A673 (cell line): ENCODE measurements around the gene PRKCA. TPM values are rescaled to one million over a fixed set of nuclear protein-coding genes. Genes with fewer than 3 reads are reported as not detected.
A peak's percentile ranks its signal among the peaks of the same experiment; 100 is the strongest.

ENCODE experiments used
- BruUV-seq: library from RNA; stranded (reverse); fragments of 400-500 nt; replicated peaks from 2 replicates; lab custom pipeline; 2021; lab: Mats Ljungman, UMichigan
- CTCF ChIA-PET: fragments of 300-600 bp; sonication (Branson Sonifier 250); formaldehyde crosslinking; loops from one replicate; lab custom pipeline; 2022; ENCODE audit warnings: antibody characterized with exemption; lab: Charles Lee
- POLR2A ChIA-PET: fragments of 300-600 bp; sonication (Branson Sonifier 250); formaldehyde crosslinking; loops from one replicate; lab custom pipeline; 2022; ENCODE audit warnings: antibody characterized with exemption; ENCODE audit not compliant: low non-redundant PET; lab: Charles Lee
- DNase-seq: peaks from one replicate; pipeline ENCODE4 v3.0.0-alpha.2; 2015; ENCODE audit warnings: low spot score
- H3K27ac ChIP-seq: fragments of 200-600 bp; sonication (generic); 2 replicates; pipeline ENCODE4 v1.5.1; 2016; ENCODE audit warnings: mixed run types, low read depth, mild to moderate bottlenecking, mixed read lengths, antibody characterized with exemption, low read length; ENCODE audit not compliant: poor library complexity, severe bottlenecking
- H3K27me3 ChIP-seq: fragments of 200-600 bp; sonication (generic); replicated peaks from 2 replicates; pipeline ENCODE4 v1.6.1; 2017; ENCODE audit warnings: mixed run types, low read depth, mild to moderate bottlenecking, mixed read lengths, antibody characterized with exemption, low read length; ENCODE audit not compliant: insufficient read depth, poor library complexity
- H3K36me3 ChIP-seq: fragments of 200-600 bp; sonication (generic); 2 replicates; pipeline ENCODE4 v1.6.1; 2016; ENCODE audit warnings: mixed run types, mild to moderate bottlenecking, mixed read lengths, antibody characterized with exemption, low read length; ENCODE audit not compliant: insufficient read depth, poor library complexity, severe bottlenecking
- H3K4me1 ChIP-seq: fragments of 200-600 bp; sonication (generic); 2 replicates; pipeline ENCODE4 v1.6.1; 2017; ENCODE audit warnings: mixed run types, mild to moderate bottlenecking, mixed read lengths, antibody characterized with exemption, low read length; ENCODE audit not compliant: insufficient read depth, poor library complexity, severe bottlenecking
- H3K4me3 ChIP-seq: fragments of 200-600 bp; sonication (generic); 2 replicates; pipeline ENCODE4 v1.5.1; 2016; ENCODE audit warnings: low read depth, mixed run types, mild to moderate bottlenecking, mixed read lengths, low read length; ENCODE audit not compliant: poor library complexity, severe bottlenecking
- H3K9me3 ChIP-seq: fragments of 200-600 bp; sonication (generic); 2 replicates; pipeline ENCODE4 v1.6.1; 2016; ENCODE audit warnings: mixed run types, low read depth, mild to moderate bottlenecking, mixed read lengths, antibody characterized with exemption, low read length; ENCODE audit not compliant: poor library complexity, severe bottlenecking
- EZH2 ChIP-seq: fragments of 200-600 bp; sonication (generic); IDR thresholded peaks from 2 replicates; pipeline ENCODE4 v1.6.1; 2017; ENCODE audit warnings: borderline replicate concordance, low read depth, mild to moderate bottlenecking, mixed read lengths, antibody characterized with exemption, low read length; ENCODE audit not compliant: poor library complexity, severe bottlenecking
- intact Hi-C: fragments of 100-400 bp; cut with micrococcal nuclease; formaldehyde crosslinking; loops from one replicate; pipeline ENCODE4 v1.10.0; 2022; ENCODE audit not compliant: unreplicated experiment
- total RNA-seq: library from RNA; stranded (reverse); gene quantifications from 2 replicates; pipeline ENCODE4 v1.2.3, GENCODE V29; 2021
- TF ChIP-seq, protein P1 (sequence below): fragments of 300-800, 200-600 bp; sonication (generic); conservative IDR thresholded peaks from 2 replicates; pipeline ENCODE4 v1.5.1; 2017; ENCODE audit warnings: low read depth, mild to moderate bottlenecking, antibody characterized with exemption, low read length, moderate library complexity, mixed read lengths

PRKCA gene
- total RNA-seq, 1 experiment from 2014 or later, result 16.3 TPM

DNA sequence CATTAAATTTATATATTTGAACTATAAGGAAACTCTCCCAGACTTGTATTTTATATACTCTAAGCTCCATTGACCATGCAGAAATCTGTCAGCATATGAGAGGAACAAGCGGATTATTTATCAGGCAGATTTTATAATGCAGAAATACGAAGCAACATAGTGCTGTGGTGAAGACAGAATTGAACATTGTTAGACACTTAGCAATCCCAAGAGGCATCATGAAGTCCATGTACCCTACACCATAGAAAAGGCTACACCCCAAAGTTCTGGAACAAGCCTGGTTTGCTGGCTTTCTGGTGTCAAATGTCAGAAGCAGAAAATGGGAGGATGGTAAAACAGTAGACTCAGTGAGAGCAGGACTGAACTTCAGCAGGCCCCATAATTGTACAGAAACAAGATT lies 241.1 kb downstream of the PRKCA start:
- Histone ChIP-seq H3K9me3 (peaks cover 11% of the 10 kb centered on the region), H3K4me3 (no peak overlapping the region), H3K36me3 (no peaks in the 10 kb centered on the region), H3K4me1 (peaks cover 29% of the 10 kb centered on the region), H3K27me3 (no peaks in the 10 kb centered on the region), H3K27ac (peak overlapping the region; percentile 40)
- BruUV-seq, result no TSS peak
- no peak for DNase-seq
- TF ChIP-seq EZH2, result no peak
- TF ChIP-seq, protein P1, sequence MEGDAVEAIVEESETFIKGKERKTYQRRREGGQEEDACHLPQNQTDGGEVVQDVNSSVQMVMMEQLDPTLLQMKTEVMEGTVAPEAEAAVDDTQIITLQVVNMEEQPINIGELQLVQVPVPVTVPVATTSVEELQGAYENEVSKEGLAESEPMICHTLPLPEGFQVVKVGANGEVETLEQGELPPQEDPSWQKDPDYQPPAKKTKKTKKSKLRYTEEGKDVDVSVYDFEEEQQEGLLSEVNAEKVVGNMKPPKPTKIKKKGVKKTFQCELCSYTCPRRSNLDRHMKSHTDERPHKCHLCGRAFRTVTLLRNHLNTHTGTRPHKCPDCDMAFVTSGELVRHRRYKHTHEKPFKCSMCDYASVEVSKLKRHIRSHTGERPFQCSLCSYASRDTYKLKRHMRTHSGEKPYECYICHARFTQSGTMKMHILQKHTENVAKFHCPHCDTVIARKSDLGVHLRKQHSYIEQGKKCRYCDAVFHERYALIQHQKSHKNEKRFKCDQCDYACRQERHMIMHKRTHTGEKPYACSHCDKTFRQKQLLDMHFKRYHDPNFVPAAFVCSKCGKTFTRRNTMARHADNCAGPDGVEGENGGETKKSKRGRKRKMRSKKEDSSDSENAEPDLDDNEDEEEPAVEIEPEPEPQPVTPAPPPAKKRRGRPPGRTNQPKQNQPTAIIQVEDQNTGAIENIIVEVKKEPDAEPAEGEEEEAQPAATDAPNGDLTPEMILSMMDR, result no peak
- ChIA-PET POLR2A (no interaction called here), CTCF (no interaction called here)
- intact Hi-C loops, result loop anchor here (10.0 kb wide), 1 partner anchor 59 kb away; no protein-coding TSS in a partner anchor

DNA sequence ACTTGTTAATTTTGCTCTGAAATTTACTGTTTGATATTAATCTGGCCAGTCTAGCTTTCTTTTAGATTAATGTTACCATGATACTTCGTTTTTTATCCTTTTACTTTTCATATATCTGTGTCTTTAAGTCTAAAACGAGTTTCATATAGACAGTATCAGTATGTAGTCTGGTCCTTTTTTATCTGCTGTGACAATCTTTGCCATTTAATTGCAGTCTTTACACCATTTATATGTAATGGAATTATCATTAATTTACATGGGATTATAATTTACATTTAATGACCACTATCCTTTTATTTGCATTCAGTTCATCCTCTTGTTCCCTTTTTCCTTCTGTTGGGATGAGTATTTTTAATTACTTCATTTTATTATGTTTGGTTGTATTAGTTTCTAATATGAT lies 243.5 kb downstream of the PRKCA start:
- BruUV-seq, result no TSS peak
- intact Hi-C loops, result loop anchor here (10.0 kb wide), 1 partner anchor 61 kb away; no protein-coding TSS in a partner anchor
- Histone ChIP-seq H3K27me3 (no peaks in the 10 kb centered on the region), H3K4me3 (no peak overlapping the region), H3K27ac (no peak overlapping the region), H3K9me3 (peaks cover 11% of the 10 kb centered on the region), H3K36me3 (no peaks in the 10 kb centered on the region), H3K4me1 (peaks cover 34% of the 10 kb centered on the region)
- ChIA-PET CTCF (no interaction called here), POLR2A (no interaction called here)
- DNase-seq, result no peak
- TF ChIP-seq EZH2, result no peak
- TF ChIP-seq, protein P1, result no peak

DNA sequence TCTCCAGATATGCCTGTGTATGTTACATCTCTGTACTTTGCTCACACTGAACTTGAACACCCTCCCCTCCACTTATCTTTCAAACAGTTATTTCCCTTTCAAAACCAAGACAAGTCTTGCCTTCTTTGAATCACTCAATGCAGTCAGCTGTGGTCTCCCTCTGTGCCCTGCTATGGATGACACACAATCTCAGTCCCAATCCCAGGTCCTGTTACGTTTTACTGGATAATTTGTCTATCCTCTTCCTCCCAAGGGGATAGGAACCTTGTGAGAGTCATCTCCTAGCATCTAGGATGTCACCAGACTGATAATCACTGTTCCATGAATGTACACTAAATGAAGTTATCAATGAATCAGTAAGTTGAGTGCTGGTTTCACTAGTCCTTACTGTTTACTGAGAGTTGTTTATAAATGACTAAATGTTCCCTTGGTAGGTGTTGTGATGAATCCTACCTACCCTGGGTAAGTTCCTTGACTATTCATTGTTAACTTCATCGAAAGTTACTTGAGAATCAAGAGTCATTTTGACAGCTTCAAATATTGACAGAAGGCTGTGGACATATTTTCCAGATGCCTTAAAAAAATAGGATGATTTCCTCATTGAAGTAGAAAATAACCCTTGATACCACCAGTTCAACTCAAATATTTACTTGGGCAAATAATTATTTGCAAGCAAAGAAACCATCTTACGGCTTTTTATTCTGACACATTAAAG lies 244.9 kb downstream of the PRKCA start:
- TF ChIP-seq, protein P1, result no peak
- TF ChIP-seq EZH2, result no peak
- Histone ChIP-seq H3K4me1 (peaks cover 22% of the 10 kb centered on the region), H3K4me3 (no peak overlapping the region), H3K27ac (no peak overlapping the region), H3K9me3 (peaks cover 11% of the 10 kb centered on the region), H3K27me3 (no peaks in the 10 kb centered on the region), H3K36me3 (no peaks in the 10 kb centered on the region)
- ChIA-PET POLR2A (no interaction called here), CTCF (no interaction called here)
- intact Hi-C loops, result loop anchor here (10.0 kb wide), 1 partner anchor 63 kb away; no protein-coding TSS in a partner anchor
- no peak for DNase-seq
- no TSS peak for BruUV-seq
